Skeletal muscle tissue (tissue), 4 donors: ENCODE measurements around the gene GSTA4. TPM values are rescaled to one million over a fixed set of nuclear protein-coding genes. Genes with fewer than 3 reads are reported as not detected.

Source experiments
- H3K27ac ChIP-seq: one replicate; pipeline ENCODE4 v1.7.0; 2013; ENCODE audit warnings: mild to moderate bottlenecking, low read depth, low read length, inconsistent platforms
- H3K27me3 ChIP-seq, 3 donors: one replicate each; pipeline ENCODE4 v1.7.0; 2013; ENCODE audit warnings: low read length in 3 of 3; ENCODE audit not compliant: control insufficient read depth in 3 of 3, insufficient read depth in 3 of 3
- H3K36me3 ChIP-seq, 3 donors: one replicate each; pipeline ENCODE4 v1.7.0; 2013; ENCODE audit warnings: low read length in 3 of 3; ENCODE audit not compliant: control insufficient read depth in 3 of 3, insufficient read depth in 3 of 3
- H3K4me1 ChIP-seq, 3 donors: one replicate each; pipeline ENCODE4 v1.7.0; 2013; ENCODE audit warnings: low read length in 3 of 3, mild to moderate bottlenecking in 3 of 3; ENCODE audit not compliant: control insufficient read depth in 3 of 3, insufficient read depth in 3 of 3
- H3K4me3 ChIP-seq, 3 donors: one replicate each; pipeline ENCODE4 v1.7.0; 2013; ENCODE audit warnings: low read length in 3 of 3
- H3K9ac ChIP-seq, 3 donors: one replicate each; pipeline ENCODE4 v1.7.0; 2013; ENCODE audit warnings: low read length in 3 of 3, mild to moderate bottlenecking in 3 of 3, moderate library complexity in 2 of 3, low read depth in 1 of 3
- H3K9me3 ChIP-seq, 3 donors: one replicate each; pipeline ENCODE4 v1.7.0; 2013; ENCODE audit warnings: low read length in 3 of 3; ENCODE audit not compliant: control insufficient read depth in 3 of 3
- total RNA-seq: library from RNA; depleted of rRNA; stranded (reverse); fragments of >200 nt; gene quantifications from one replicate; pipeline ENCODE4 v1.2.3, GENCODE V29; 2014
- donor health status: Osteomylitis.

GSTA4 gene
- total RNA-seq, 1 donor from 2014 or later: 35.5 TPM

DNA sequence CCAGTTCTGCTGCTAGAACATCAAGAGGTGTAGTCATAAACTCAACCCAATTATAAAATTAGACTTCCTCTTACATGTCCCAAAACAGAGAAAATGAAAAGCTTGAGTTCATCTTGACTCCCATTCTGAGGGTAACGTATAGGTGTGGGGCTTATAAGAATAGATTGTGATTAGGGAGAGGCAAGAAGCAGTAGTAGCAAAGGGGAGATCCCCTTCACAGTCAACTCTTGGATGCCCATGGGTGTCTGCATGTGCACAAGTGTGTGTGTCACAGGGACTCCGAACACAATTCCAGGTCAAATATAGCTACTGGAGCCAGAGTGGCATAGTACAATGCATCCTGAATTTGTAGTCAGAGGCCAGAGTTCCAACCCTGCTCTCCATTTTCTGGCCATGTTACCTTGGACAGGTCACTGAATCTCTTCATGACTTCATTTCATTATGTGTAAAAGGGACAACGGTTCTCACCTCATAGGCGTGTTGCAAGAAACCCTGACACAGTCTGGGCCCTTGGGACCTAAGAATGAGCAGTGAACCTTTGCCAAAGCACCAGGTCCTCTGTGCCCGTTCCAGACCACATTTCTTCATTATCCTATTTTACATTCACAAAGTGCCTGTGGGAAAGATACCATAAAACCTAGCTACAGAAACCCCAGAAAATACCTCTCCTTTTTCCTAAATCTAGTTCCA, 11.8 kb downstream of the GSTA4 start:
- H3K9ac ChIP-seq: no peak overlapping the region
- H3K4me3 ChIP-seq: no peak overlapping the region
- H3K27ac ChIP-seq: no peak overlapping the region
- no peaks in the 10 kb centered on the region for H3K27me3 ChIP-seq
- H3K36me3 ChIP-seq: peaks cover 13 to 37% (median 19%) of the 10 kb centered on the region in 3 donors
- H3K4me1 ChIP-seq: no peaks in the 10 kb centered on the region
- H3K9me3 ChIP-seq: no peaks in the 10 kb centered on the region

DNA sequence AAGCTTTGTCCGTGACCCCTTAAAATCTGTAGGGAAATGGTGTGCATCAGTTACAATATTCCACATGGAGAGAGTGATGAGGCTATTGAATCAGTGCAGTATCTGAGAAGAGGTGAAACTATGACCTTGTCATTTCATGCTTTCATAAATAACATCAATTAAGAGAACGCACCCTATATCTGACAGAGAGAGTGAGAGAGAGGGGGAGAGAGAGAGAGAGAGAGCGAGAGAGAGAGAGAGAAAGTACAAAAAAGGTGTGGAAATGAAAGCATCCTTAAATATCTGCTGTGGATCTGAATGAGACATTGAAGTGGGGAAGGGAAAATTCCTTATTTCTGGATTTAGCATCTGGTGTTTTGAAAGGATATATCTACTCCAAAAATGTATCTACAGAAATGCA, 12.4 kb downstream of the GSTA4 start:
- no peak overlapping the region for H3K4me3 ChIP-seq
- H3K36me3 ChIP-seq: peaks cover 13 to 37% (median 19%) of the 10 kb centered on the region in 3 donors

DNA sequence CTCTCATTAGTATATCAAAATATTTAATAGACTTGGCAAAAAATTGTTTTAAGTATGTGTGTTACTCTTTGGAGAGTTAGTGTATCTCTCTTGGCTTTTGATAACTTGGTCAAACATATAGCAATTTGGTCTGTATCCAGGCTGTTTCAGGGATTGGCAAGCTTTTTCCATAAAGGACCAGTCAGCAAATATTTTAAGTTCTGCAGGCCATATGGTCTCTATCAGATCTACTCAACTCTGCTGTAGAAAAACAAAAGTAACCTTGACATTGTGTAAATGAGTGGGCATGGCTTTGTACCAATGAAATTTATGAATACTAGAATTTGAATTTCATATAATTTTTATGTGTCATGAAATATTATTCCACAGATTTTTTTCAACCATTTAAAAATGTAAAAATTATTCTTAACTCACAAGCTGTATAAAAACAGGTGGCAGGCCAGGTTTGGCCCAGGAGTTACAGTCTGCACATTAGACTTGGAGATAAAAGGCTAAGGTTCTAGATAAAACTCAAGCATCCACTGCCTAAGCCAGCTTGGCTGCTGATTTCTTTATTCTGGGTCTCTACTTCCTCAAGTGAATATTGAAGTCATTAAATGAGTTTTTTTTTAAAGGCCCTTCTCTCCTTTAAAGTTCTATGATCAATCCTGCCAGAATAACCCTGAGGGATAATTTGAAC, 13.7 kb downstream of the GSTA4 start:
- no peaks in the 10 kb centered on the region for H3K9me3 ChIP-seq
- no peak overlapping the region for H3K27ac ChIP-seq
- H3K27me3 ChIP-seq: no peaks in the 10 kb centered on the region
- H3K4me3 ChIP-seq: no peak overlapping the region
- H3K4me1 ChIP-seq: no peaks in the 10 kb centered on the region
- no peak overlapping the region for H3K9ac ChIP-seq
- peaks cover 11 to 31% (median 19%) of the 10 kb centered on the region in 3 donors for H3K36me3 ChIP-seq

More for the DNA sequence above, 12.4 kb downstream of the GSTA4 start:
- H3K9ac ChIP-seq: no peak overlapping the region
- H3K9me3 ChIP-seq: no peaks in the 10 kb centered on the region
- no peaks in the 10 kb centered on the region for H3K27me3 ChIP-seq
- H3K4me1 ChIP-seq: no peaks in the 10 kb centered on the region
- no peak overlapping the region for H3K27ac ChIP-seq

DNA sequence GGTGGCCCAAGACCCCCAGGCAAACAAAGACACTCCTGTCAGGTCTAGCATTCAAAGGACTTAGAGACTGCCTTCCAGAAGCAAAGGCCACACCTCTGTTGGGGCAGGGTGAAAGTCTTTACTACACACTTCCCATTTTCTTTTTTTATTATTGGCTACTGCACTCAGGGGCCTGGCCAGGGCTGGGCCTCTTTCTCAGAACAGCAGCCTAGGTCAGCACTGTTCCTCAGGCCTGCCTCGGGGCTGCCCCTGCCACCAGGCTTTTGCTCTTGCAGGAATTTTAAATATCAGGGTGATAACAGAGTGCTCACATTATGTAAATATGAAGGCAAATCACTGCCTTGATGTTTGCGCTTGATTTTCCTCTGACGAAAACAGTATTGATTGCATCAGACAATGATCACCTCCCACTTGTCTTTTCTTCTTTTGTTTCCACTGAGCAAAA, 18.5 kb downstream of the GSTA4 start:
- no peaks in the 10 kb centered on the region for H3K27me3 ChIP-seq
- no peak overlapping the region for H3K9ac ChIP-seq
- H3K27ac ChIP-seq: no peak overlapping the region
- no peaks in the 10 kb centered on the region for H3K36me3 ChIP-seq
- H3K4me3 ChIP-seq: no peak overlapping the region
- H3K4me1 ChIP-seq: no peaks in the 10 kb centered on the region
- no peaks in the 10 kb centered on the region for H3K9me3 ChIP-seq

DNA sequence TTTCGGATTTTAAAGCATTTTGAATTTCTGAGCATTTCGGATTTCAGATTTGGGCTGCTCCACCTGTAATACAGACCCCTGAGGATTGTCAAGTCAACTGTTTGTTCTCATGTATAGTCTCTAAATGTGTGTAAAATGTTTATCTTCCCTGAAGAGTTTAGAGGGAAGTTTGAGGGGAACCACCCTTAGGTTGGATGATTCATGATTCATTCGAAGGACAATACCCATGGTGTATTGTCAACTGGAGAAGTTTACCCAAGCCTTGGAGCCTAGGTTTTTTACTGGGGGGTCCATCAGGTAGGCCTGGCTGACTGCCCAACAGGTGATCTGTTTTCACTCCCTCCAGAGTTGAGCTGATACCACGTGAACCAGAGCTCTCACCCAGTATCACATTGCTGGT, 18.9 kb downstream of the GSTA4 start:
- Histone ChIP-seq H3K27ac (no peak overlapping the region), H3K9me3 (no peaks in the 10 kb centered on the region), H3K4me1 (no peaks in the 10 kb centered on the region), H3K9ac (no peak overlapping the region), H3K4me3 (no peak overlapping the region), H3K36me3 (no peaks in the 10 kb centered on the region), H3K27me3 (no peaks in the 10 kb centered on the region)

DNA sequence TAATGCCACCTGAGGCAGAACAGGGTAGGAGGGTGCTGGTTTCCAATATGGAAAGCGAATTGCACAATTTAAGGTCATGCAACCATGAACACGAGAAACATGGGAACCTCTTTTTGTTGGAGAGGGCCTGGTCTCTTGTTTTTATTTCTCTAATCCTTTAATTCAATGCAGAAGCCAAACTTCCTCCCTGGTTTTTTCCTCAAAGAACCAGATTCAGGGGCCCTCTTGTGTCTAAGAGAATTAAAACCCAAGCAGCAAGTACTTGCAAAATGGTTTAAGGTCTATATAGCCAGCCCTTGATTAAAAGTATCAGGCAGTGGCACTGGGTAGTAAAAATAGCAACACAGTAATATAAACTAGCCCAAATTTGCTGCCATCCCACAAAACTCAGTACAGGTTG, 19.5 kb downstream of the GSTA4 start:
- H3K36me3 ChIP-seq: no peaks in the 10 kb centered on the region
- no peak overlapping the region for H3K27ac ChIP-seq
- no peaks in the 10 kb centered on the region for H3K27me3 ChIP-seq
- no peaks in the 10 kb centered on the region for H3K4me1 ChIP-seq
- no peaks in the 10 kb centered on the region for H3K9me3 ChIP-seq
- no peak overlapping the region for H3K9ac ChIP-seq
- no peak overlapping the region for H3K4me3 ChIP-seq

DNA sequence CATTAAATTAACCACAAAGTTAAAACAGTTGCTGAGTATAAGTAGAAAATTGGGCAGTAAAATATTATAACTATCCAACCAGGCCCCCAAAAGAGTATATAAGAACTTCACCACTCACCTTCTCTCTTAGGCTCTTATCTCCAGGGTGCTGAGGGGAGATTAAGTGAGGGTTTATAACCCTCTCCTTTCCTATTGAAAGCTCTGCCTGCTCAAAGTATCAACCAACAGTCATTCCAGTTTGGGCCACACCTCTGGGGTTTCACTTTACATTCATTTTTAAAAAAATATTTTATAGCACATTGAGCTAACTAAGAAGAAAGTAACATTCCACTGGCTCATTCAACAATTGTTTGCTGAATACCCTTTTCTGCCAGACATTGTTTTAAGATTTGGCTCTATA, 22.1 kb downstream of the GSTA4 start:
- H3K9ac ChIP-seq: no peak overlapping the region
- no peak overlapping the region for H3K27ac ChIP-seq
- no peaks in the 10 kb centered on the region for H3K36me3 ChIP-seq
- no peaks in the 10 kb centered on the region for H3K4me1 ChIP-seq
- H3K9me3 ChIP-seq: no peaks in the 10 kb centered on the region
- no peak overlapping the region for H3K4me3 ChIP-seq
- no peaks in the 10 kb centered on the region for H3K27me3 ChIP-seq

DNA sequence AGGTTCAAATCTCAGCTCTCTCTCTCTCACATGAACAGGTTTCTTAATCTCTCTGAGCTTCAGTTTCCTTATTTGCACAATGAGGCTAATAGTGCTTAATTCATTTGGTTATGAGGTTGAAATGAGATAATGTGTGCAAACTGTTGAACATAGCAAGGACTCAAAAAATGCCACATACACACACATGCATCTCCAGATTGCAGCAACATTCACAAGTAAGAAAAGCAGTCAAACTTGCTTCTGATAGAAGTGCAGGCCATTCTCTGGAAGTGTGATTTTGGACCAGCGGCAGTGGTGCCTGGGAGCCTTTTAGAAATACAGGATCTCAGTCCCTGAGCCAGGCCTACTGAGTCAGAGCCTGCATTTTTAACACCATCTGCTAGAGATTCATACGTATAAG, 25.7 kb downstream of the GSTA4 start:
- H3K4me1 ChIP-seq: no peaks in the 10 kb centered on the region
- H3K9ac ChIP-seq: no peak overlapping the region
- H3K9me3 ChIP-seq: no peaks in the 10 kb centered on the region
- H3K27ac ChIP-seq: no peak overlapping the region
- H3K27me3 ChIP-seq: no peaks in the 10 kb centered on the region
- H3K36me3 ChIP-seq: no peaks in the 10 kb centered on the region
- H3K4me3 ChIP-seq: no peak overlapping the region

DNA sequence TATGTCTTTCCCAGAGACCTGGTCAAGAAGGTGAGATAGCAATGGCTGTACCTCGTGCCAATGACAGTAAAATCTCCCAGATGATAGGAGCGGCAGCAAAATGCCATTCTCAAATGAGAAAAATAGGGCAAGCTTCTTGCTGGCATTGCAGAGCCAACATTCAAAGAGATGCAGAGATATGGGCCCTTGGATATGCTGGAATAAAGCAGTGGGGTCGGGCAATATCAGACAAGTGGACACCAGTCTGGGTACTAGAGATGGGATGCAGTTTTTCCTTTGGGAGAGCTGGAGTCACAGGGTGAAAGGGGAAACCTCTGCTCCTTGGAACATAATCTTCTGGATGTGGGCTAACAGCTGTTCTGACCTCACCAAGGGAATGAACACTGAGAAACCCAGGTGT, 29.0 kb downstream of the GSTA4 start:
- H3K36me3 ChIP-seq: no peaks in the 10 kb centered on the region
- no peak overlapping the region for H3K4me3 ChIP-seq

DNA sequence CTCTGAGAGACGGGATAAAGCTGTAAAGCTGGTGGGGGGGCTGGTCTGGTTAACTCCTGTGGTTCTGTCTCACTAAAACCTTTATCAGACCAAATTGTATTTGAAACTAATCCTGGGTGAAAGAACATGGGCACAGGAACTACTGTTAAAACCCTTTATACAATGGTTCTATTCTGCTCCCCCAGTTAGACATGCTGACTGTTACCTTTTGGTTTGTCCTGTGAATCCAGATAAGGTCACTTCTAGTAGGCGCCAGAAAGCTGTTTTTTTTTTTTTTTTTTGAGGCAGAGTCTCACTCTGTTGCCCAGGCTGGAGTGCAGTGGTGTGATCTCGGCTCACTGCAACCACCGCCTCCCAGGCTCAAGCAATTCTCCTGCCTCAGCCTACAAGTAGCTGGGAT, 29.7 kb downstream of the GSTA4 start:
- Histone ChIP-seq H3K27me3 (no peaks in the 10 kb centered on the region), H3K4me3 (no peak overlapping the region), H3K4me1 (no peaks in the 10 kb centered on the region), H3K36me3 (no peaks in the 10 kb centered on the region), H3K9ac (no peak overlapping the region), H3K27ac (no peak overlapping the region), H3K9me3 (no peaks in the 10 kb centered on the region)

More for the DNA sequence above, 29.0 kb downstream of the GSTA4 start:
- Histone ChIP-seq H3K27ac (no peak overlapping the region), H3K9ac (no peak overlapping the region), H3K9me3 (no peaks in the 10 kb centered on the region), H3K27me3 (no peaks in the 10 kb centered on the region), H3K4me1 (no peaks in the 10 kb centered on the region)
